NCI-H446 (cell line): ENCODE data around the gene PYGM.

ENCODE experiments used
- DNase-seq, 2 experiments: peaks; one replicate each; lab custom pipeline; 2025; lab: John Stamatoyannopoulos, UW

The PYGM gene

DNA sequence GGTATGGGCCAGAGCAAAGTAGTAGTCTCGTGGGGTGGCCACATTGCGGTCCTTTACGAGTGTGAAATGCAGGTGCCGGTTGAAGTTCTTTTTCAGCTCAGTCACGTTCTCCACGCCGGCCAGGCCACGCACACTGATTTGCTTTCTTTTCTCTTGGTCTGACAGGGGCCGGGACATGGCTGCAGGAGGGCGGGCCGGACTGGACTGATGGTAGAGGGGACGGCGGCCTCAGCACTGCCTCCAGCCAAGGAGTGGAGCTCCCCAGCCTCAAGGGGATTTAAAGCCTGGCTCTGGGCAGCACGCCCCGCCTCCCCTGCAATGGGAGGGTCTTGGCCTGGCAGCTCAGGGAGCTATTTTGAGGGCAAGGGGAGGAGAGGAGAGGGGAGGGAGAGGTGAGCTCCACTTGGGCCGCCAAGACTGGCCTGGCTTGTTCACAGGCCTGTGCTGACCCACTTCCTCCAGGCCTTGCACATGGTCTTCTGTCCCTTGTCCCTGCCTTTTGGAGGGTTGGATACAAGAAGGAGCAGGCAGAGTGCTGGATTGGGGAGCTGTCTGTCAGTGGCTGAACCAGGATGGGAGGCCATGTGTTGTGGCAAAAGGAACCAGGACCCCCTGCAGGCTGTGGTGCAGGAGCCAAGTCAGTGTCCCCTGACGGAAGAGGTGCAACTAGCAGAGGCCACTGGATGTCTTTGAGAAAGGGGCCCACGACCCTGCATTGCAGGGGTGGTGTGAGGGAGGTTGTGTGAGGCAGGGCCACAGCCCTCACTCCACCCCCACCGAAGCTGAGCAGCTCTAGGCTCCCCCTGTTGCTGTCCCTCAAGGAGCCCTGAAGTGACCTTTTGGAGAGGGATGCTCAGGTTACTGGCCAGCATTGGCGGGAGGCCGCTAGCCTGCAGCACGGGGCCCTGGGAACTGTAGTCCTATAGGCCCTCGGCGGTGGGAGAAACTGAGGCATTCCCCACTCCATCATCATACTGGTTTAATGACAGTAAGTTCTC, at the start of gene PYGM:
PYGM (minus strand) TSS at position 253 of the 998 bp plus-strand sequence; CDS start at position 177, 76 bp downstream.
- DNase-seq: peak in 1 of 2 experiments; percentile 33

- no peak for DNase-seq
Observed at GRCh38 chr11:64805481-64805880, 45.7 kb upstream of the PYGM start.

DNA sequence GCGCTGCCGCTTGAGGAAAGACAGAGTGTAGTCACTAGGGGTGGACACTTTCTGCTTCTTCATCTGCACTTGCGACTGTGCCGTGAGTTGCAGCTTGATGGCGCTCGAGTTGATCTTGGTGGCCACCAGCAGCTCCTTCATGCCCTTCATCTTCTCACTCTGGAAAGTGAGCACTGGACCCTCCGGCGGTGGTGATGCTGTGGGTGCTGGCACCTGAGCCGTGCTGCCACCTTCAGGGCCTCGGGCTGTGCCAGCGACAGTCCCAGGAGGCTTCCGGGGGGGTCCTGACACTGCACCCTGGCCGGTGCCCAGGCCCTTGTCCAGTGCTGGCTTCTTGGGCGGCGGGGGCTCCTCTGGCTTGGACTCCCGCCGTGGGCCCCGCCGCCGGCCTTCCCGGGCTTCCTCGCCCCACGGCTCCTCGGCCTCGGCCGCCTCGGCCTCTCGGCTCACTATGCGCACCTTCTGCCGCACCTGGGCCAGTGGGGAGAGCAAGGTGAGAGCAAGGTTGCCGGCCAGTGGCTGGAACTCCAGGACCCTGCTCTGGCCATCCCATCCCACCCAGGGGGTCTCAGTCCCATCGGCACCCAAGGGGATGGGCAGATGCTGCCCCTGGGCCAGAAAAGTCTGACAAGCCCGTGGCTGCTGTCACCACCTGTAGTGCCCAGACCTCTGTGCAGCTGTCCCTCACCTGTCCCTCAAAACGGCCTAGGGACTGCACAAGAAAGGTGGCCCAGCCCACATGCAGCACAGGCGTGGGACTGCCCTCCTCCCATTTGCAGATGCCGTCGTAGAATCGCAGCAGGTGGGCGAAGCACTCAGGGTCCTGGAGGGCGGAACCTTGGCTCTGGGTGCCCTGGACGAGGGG, 44.8 kb upstream of the PYGM start:
- DNase-seq: no peak

GRCh38 chr11:64803846-64804345, 44.1 kb upstream of the PYGM start:
- no peak for DNase-seq

- peak; percentile 65 to 90 for DNase-seq
Observed at GRCh38 chr11:64803158-64803845, 43.5 kb upstream of the PYGM start, which contains the start of gene MAP4K2. TSS of gene MAP4K2 (minus strand) at chr11:64803214. CDS start at chr11:64803149, 65 bp downstream.

DNA sequence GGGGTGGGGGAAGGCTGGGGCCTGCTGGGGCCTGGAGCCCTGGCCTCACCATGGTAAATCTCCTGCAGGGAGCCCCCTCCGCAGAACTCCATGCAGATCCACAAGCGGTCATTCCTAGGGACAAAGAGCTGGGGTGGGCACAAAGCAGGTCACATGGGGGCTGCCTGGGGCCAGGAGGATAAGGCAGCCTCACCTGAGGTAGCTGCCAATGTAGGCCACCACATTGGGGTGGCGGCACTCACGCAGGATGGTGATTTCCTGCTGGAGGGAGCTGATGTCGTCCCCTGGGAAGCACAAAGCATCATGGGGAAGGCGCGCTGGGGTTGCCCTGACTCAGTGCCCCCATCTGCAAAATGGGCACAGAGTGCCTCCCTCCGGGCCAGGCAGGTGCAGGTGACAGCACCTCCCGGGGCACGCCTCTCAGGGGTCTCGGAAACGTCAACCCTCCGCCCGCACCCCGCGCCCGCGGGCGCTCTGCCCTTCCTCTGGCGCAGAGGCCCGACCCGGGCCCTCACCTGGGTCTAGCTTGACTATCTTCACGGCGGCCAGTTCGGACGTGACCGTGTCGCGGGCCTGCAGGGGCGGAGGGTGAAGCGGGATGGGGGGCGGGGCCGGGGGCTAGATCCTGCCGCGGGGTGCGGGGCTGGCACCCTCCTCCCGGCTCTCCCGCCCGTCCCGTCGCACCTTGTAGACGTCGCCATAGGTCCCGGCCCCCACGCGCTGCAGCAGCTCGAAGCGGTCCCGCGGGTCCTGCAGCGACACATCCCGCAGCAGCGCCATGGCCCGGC, 42.8 kb upstream of the PYGM start:
- DNase-seq: no peak

- no peak for DNase-seq
Observed at GRCh38 chr11:64801561-64802369, 42.0 kb upstream of the PYGM start.

DNA sequence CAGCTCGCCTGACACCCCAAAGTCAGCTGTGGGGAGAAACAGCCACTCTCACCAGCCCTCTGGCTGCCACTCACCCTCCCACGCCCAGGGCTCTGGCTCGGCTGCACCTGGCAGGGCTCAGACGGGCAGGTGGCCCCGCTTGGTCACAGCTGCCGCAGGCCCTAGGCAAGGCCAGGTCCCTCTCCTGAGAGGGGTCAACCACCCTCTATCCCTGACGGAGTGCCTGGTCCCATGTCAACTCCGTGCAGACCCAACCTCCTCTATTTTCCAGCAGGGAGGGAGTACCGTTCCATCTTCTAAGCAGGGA, 41.3 kb upstream of the PYGM start:
- DNase-seq: no peak

- no peak for DNase-seq
Observed at GRCh38 chr11:64800303-64801157, 40.8 kb upstream of the PYGM start.

DNA sequence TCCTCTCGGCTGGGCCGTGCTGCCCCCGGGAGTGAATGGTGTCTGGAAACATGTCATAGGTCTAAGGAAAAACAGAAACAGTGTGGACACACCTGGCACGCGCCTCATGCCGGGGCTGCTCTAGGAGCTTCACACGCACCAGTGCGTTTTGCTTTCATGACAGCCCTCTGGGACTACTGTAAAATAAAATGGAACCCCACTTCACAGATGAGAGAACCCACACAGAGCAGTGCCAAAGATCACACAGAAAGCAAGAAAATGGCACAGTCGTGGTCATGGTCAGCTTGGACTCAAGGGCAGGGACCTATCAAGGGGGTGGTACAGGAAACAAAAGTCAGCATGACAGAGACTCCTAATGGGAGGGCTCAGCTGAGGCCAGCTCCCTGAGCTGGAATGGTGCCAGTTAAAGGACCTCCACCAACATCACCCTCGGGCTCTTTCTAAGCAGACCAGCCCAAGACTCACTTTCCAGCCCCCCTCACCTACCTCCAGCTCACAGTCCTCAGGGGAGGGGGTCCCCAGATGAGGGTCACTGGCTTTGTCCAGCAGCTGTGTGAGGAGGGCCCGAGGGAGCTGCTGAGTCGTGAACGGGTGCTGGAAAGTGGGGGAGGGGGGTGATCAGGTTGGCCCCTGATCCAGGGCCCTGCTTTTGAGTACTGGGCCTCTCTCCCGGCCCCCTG, 40.0 kb upstream of the PYGM start:
- no peak for DNase-seq

- DNase-seq: no peak
Observed at GRCh38 chr11:64799256-64799622, 39.5 kb upstream of the PYGM start.

- DNase-seq: no peak
Observed at GRCh38 chr11:64796757-64797541, 37.2 kb upstream of the PYGM start.

DNA sequence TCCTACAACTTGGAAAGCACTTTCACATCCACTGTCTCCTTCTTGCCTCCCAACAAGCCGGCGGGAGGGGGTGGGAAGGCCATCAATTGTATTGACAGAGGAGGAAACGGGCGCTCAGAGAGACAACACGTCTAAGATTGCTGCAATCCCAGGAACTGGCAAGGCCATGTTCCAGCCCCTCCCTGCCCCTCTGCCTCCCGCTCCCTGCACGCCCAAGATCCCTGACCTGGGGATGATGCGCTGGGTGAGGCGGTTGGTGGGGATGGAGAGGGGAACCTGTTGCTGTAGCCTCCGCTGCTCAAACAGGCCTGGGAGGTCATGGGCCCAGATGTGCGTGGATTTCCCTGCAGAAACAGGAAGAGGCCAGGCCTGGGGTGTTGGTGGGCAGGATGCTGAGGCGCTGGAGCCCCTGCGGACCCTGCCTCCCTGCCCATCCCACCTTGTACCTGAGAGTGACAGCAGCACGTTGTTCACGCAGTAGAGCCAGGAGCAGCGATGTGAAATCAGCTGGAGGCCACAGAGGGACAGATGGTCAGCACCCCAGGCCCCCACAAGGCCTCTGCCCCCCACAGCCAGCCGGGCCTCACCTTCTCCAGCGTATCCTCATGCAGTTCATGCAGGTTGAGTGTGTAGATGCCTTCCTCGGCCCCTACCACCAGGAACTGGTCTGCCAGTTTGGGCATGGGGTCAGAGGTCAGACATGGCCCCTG, 36.4 kb upstream of the PYGM start:
- DNase-seq: no peak

- DNase-seq: no peak
Observed at GRCh38 chr11:64794526-64794925, 34.8 kb upstream of the PYGM start.

- DNase-seq: no peak
Observed at GRCh38 chr11:64793271-64794160, 33.7 kb upstream of the PYGM start.

GRCh38 chr11:64792482-64792881, 32.7 kb upstream of the PYGM start:
- DNase-seq: no peak
